HT1080 (cell line): ENCODE measurements around the gene RAB3A. TPM values are rescaled to one million over a fixed set of nuclear protein-coding genes. Genes with fewer than 3 reads are reported as not detected.
"Not testable (repeated sequence)": the region's sequence is repeated elsewhere in the genome, so short reads cannot be mapped to it uniquely, and the experiment has no call there.

Experiments used
- DNase-seq: peaks from one replicate; pipeline ENCODE4 v3.0.0-alpha.2; 2015; ENCODE audit warnings: low read depth
- total RNA-seq: library from RNA; depleted of rRNA; stranded (reverse); fragments of >200 nt; shearing (Covaris generic); gene quantifications from 2 replicates; pipeline ENCODE4 v1.2.3, GENCODE V29; 2014

RAB3A gene
- total RNA-seq, 1 experiment from 2014 or later: 2.4 TPM

DNA sequence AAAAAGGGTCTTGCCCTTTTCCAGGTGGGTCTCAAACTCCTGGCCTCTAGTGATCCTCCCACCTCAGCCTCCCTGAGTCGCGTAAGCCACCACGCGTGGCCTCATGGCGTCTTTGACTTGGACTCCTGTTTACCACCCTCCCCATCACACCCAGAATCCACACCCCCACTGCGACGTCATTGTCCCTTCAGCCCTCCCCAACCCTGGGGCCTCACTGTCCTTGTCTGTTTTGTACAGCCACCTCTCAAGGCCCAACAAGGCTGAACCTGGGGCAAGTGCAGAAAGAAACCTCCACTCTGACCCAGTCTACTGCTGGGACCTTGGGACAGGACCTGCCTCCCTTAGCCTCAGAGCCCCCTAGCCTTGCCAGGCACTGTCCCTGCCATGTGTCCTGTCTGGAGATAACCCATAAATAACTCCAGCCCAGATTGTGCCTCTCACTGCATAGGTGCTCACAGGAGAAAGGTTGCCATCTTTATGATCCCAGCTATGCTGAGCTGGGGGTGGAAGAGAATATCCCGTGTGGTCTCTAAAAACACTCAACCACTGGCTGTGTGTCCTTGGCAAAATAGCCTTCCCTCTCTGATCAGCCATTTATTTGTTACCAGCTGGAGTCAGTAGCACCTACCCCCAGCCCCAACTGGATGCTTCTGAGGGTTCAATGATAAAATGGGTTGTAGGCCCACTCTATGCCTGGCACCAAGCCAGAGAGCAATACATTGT, 32.1 kb downstream of the RAB3A start:
- DNase-seq: no peak

DNA sequence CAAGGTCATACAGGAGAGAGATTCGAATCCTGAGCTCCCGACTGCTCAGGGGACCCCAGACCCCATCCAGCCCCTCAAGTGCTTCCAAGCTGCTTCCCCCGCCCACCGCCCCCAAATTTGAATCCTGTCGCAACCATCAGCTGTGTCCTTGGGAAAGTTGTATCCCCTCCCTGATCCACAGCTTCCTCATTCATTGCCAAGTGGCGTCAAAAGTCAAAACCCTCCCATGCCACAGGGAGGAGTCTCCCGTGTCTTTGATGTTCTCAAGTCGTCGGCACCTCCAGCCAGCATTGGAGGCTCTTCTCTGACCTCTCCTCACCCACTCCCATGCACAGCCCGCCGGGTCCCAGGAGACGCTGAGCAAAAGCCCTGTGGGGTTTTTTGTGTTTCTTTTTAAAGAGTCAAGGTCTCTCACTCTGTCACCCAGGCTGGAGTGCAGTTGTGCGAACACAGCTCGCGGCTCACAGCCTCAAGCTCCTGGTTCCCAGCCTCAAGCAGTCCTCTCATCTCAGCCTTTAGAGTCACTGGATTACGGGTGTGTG, 33.1 kb downstream of the RAB3A start:
- no peak for DNase-seq

DNA sequence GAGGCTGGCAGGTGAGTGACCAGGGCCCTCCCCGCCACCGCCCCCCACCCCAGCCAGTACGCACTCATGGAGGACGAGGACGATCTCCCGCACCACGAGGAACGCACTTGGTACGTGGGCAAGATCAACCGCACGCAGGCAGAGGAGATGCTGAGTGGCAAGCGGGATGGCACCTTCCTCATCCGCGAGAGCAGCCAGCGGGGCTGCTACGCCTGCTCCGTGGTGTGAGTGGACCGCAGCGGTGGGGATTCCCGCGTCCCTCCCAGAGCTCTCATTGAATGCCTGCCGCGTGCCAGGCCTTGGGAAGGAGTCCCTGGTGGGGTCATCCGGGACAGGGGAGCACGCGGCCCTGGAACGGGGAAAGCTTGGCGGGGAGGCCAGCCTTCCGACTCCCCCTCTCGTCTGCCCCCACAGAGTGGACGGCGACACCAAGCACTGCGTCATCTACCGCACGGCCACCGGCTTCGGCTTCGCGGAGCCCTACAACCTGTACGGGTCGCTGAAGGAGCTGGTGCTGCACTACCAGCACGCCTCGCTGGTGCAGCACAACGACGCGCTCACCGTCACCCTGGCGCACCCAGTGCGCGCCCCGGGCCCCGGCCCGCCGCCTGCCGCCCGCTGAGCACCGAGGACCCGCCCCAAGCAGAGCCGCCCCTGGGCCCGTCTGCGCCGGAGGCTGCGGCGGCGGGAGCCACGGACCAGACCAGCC, 35.0 kb downstream of the RAB3A start:
- DNase-seq: no peak

DNA sequence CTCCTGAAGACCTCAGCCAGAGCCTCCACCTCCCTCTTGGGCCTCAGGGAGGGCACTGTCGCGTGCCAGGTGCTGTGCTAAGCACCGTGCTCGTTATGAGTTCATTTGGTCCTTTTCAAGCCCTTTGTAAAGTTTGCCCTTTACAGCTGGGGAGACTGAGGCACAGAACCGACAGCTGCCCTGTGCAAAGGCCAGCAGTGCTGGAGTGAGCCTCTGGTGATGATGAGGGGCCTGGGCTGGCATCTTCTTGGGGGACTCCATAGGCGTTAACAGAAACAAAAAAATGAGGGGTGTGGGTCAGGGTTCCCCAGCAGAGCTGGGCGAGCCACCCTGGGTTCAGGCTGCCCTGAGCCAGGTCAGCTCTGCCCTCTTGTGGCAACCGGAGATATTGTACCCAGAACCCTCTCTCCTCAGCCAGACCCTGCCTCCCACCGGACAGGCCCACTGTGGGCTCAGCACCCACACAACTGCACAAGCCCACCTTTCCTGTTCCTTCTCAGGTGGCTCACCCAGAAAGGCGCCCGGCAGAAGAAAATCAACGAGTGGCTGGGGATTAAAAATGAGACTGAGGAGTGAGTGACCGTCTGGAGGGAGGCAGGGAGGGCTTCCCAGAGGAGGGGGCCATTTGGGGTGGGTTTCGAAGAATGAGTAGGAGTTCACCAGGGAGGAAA, 35.7 kb downstream of the RAB3A start:
- DNase-seq: no peak

DNA sequence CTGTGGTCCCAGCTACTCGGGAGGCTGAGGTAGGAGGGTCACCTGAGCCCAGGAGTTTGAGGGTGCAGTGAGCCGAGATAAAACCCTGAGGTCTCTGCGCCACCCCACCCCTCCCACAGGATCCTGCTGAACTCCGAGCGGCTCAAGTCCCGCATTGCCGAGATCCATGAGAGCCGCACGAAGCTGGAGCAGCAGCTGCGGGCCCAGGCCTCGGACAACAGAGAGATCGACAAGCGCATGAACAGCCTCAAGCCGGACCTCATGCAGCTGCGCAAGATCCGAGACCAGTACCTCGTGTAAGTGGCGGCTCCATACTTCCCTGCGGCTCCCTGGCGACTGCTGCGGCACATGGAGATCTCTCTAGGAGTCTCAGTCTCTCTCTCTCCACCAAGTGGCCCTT, 36.8 kb downstream of the RAB3A start:
- no peak for DNase-seq

DNA sequence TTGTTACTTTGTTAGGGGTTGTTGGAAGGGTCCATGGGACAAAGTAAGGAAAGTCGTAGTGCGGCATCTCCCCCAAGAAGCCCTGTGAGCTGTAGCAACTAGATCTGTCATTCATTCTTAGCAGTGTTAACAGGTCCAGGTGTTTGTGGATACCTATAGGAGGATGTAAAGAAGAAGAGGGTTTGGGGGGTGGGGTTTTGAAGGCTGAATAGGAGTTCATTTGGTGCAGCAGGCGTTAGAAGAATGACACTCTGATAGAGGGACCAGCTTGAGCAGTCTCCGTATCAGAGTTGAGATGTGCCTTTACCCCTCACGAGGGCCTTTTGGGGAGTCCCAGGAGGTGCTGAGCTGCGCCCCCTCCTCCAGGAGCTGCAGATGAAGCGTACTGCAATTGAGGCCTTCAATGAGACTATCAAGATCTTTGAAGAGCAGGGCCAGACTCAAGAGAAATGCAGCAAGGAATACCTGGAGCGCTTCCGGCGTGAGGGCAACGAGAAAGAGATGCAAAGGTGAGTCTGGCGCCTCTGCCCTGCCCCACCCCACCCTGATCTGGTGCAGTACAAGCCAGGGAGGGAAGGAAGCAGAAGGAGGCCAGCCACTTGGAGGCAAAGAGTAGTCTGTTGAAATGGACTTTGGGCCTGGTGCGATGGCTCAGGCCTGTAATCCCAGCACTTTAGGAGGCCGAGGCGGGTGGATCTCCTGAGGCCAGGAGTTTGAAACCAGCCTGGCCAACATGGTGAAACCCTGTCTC, 37.9 kb downstream of the RAB3A start:
- DNase-seq: no peak

DNA sequence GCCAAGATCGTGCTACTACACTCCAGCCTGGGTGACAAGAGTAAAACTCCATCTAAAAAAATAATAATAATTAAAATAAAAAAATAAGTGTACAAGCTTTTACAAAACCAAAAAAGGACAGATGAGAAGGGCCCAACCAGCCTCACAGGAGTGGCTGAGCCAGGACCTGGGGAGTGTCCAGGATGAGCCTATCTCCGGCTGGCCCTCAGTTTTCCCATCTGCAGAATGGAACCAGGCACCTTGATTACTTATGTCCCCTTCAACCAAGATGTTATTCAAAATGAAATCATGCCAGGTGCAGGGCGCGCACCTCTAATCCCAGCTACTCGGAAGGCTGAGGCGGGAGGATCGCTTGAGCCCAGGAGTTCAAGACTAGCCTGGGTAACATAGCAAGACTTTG, 39.8 kb downstream of the RAB3A start:
- no peak for DNase-seq

DNA sequence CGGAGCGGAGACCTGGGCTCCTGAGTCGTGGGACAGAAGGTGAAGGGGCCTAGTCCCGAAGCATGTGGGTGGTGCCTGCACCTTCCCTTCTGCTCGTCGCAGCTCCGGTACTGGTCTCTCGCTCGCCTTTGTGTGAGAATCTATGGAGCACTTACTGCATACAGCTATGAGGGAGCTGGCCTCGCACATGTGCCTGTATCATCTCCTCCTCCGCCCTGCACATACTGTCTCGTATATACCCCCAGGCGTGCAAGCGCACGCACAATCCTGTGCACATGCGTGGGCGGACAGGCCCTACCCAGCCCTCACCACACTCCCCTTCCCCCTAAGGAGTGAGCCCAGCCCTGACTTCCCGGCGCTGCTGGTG, 42.2 kb downstream of the RAB3A start:
- no peak for DNase-seq

DNA sequence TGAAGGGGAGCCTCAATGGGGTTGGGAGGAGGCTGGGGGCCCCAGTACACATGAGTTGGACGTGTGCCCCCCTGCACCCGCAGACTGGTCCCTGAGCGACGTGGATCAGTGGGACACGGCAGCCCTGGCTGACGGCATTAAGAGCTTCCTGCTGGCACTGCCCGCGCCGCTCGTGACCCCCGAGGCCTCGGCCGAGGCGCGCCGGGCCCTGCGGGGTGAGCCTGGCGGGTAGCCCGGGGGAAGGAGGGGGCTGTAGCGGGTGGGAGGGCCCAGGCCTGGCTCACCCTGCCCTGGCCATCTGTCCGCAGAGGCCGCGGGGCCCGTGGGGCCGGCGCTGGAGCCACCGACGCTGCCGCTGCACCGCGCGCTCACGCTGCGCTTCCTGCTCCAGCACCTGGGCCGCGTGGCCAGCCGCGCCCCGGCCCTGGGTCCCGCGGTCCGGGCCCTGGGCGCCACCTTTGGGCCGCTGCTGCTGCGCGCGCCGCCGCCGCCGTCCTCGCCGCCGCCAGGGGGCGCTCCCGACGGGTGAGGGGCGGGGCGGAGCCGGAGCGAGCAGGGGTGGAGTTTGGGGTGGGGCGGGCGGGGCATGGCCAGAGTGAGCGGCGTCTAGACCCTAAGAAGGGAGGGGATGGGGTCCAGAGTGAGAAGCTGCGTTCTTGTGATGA, 42.7 kb downstream of the RAB3A start:
- DNase-seq: no peak

DNA sequence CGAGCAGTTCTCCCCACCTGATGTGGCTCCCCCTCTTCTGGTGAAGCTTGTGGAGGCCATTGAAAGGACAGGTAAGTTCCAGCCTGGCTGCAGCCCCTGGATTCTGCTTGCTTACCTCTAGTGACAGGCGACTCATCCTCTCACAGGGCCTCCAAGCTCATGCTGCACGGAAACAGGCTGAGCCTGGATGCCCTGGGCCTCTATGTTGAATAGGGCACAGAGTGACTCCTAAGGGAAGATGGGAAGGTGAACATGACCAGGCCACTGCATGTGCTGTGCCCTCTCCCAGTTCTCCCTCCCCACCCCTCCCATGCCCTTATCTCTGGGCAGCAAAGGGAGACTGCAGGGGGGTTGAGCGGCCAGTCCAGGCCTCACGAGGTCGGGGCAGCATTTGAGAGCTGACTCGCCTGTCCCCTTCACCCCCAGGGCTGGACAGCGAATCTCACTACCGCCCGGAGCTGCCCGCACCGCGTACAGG, 43.3 kb downstream of the RAB3A start:
- DNase-seq: no peak

DNA sequence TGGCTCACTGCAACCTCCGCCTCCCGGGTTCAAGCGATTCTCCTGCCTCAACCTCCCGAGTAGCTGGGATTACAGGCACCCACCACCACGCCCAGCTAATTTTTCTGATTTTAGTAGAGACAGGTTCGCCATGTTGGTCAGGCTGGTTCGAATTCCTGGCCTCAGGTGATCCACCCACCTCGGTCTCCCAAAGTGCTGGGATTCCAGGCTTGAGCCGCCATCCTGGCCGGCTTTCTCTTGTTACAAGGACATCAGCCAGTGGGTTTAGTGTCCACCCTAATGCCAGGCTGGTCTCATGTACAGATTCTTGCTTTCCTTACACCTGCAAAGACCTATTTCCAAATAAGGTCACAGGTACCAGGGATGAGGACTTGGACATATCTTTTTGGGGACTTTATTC, 44.0 kb downstream of the RAB3A start:
- no peak for DNase-seq

DNA sequence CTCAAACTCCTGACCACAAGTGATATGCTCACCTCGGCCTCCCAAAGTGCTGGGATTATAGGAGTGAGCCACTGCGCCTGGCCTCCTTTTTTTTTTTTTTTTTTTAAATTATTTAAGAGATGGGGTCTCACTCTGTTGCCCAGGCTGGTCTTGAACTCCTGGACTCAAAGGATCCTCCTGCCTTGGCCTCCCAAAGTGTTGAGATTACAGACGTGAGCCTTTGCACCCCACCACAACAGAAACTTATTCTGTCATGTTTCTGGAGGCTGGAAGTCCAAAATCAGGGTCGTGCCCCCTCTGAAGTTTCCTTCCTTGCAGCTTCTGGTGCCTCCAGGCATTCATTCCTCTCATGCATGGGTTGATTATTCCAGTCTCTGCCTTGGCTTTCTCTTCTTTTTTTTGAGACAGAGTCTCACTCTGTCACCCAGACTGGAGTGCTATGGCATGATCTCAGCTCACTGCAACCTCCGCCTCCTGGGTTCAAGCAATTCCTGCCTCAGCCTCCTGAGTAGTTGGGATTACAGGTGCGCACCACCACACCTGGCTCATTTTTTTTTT, 44.7 kb downstream of the RAB3A start:
- DNase-seq: not testable (repeated sequence)

DNA sequence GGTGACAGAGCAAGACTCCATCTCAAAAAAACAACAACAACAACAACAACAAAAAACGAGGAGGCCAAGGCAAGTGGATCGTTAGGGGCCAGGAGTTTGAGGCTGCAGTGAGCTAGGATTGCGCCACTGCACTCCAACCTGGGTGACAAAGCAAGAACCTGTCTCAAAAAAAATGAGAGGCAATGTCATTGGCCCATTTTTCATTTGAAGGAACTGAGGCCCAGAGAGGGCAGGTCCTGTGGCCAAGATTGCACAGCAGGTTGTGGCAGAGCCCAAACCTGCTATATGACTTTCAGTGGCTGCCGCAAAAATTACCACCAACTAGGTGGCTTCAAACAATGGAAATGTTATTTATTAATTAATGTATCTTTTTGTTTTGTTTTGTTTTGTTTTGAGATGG, 45.4 kb downstream of the RAB3A start:
- DNase-seq: no peak

DNA sequence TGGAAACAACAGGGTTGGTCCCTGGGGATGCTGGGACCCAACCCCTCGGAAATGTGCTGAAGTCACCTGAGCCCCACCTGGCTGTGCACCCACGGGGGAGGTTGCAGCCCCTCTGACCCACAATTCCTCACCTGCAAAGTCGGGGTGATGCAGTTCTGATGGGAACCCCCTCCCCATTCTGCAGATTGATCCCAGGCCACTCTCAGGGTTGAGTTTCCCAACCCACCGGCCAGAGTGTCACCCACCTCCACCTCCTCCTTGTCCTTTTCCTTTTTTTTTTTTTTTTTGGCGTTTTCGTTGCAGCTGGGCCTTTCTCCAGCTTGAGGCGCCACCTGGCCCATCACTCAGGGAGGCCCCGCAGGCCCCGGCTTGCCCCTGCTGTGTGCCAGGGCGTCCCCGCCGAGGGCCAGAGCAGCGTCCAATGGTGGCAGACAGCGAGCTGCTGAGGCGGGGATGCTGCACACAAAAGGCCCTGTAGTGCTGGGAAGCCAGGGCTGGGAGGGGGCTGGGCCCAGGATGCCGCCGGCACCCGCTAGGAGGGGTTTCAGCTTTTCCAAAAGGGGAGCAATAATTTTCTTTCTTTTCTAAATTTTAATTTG, 46.3 kb downstream of the RAB3A start:
- no peak for DNase-seq

DNA sequence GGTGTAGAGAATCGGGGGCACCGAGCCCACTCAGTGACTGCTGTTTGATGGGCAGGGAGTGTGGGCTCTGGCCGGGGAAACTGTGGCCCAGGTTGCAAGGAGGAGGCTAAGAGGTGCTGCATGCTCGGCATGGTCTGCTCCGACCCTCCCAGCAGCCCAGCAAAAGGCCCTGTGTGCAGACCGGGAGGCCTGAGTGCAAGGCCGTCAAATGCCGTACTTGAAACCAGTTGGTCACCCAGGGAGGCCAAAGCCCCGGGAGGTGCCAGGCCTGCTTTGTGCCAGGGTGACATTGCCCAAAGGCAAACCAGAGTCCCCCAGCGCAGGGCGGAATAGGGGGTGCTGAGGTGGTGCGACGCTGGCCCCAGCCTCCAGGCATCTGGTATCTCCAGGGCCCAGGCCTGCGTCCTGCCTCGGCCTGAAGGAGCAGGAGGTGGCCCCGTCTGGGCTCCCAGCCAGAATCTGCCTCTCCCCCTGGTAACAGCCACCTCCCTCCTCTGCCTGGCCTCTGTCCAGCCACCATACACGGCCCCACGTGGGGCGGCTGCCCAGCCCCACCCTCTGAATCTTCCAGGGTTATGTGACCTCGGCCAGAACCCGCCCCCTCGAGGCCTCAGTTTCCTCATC, 46.9 kb downstream of the RAB3A start:
- DNase-seq: peak; percentile 36

DNA sequence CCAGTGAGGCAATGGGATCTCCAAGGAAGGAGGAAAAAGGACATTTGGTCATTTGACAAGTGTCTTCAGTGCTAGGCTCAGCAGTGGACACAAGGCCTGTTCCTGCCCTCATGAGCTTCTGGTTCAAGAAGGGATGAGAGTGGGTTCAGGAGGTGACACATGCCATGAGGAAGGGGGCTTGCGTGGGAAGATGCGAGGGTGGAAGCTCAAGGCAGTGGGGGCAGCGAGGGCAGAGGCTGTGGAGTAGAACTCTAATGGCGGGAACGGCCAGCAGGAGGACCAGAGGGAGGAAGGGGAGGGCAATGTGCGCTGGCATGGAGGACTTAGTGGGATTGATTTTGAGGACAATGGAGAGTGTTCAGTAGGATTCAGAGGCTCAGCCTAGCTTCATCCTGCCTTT, 47.6 kb downstream of the RAB3A start:
- no peak for DNase-seq

DNA sequence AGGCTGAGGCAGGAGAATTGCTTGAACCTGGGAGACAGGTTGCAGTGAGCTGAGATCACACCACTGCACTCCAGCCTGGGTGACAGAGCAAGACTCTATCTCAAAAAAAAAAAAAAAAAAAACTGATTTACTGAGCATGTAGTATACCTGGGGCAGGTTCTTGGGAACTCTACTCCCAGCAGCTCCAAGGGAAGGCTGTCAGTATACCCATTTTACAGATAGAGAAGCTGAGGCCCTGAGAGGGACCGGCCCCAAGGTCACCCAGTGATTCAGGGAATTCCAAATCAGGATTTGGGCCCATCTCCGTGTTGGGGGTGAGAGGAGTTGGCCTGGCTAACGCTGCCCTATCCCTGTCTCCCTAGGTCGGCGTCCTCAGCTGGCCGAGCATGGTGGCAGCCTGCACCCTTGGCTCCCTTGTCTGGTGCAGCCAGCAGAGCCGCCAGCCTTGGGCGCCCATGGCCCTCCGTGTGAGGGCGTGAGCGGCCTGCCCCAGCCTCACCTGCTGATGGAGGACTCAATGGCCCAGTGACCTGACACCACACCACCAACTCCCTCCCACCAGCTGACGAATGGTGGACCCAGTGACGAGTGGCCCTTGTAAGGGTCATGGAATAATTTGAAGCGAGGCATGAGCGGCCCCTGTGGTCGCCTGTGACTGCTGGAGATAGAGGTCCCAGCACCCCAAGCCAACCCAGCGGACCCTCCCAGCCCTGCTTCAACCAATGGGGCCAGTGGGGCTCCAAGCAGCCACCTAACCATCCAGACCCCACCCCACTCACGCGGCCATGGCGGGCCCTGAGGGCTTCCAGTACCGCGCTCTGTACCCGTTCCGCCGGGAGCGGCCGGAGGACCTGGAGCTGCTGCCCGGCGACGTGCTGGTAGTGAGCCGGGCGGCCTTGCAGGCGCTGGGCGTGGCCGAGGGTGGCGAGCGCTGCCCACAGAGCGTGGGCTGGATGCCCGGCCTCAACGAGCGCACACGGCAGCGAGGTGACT, 48.5 kb downstream of the RAB3A start:
- DNase-seq: no peak

DNA sequence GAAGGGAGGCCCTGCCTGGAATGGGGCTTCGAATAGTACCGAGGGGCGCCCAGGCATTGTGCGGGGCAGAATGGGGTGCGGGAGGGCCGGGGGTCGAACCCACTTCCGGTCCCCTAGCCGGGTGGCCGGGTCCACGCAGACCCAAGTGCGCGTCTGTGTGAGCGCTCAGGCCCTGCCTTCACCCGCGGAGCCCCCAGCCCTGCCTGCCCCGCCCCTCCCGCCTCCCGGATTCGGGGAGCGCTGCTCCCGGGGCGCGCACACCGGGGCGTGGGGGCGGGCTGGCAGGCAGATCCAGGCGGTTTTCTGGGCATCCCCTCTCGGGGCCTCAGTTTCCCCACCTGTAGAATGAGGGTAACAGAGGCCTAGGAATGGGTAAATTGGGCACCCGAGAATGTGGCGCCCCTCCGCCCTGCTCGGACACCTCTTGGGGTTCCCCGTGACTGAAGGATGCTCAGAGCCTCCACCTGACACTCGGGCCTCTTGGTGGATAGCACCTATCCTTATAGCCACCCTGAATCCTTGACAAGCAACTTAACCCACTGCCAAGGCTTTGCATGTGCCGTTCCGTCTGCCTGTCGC, 50.2 kb downstream of the RAB3A start:
- DNase-seq: no peak
